KMS-11 (cell line): ENCODE data around the gene VAPB.

ENCODE experiments used
- H2AFZ ChIP-seq: fragments of 200-600 bp; sonication (generic); 2 replicates; pipeline ENCODE4 v1.6.1; 2016; ENCODE audit warnings: antibody characterized with exemption, mixed run types, low read depth
- H3K27ac ChIP-seq: fragments of 200-600 bp; sonication (generic); 2 replicates; pipeline ENCODE4 v1.6.1; 2016; ENCODE audit warnings: mild to moderate bottlenecking, mixed run types
- H3K27me3 ChIP-seq: fragments of 200-600 bp; sonication (generic); 2 replicates; pipeline ENCODE4 v1.6.1; 2017; ENCODE audit warnings: mild to moderate bottlenecking, low read depth, mixed run types, moderate library complexity; ENCODE audit not compliant: insufficient read depth
- H3K36me3 ChIP-seq: fragments of 200-600 bp; sonication (generic); 2 replicates; pipeline ENCODE4 v1.6.1; 2017; ENCODE audit warnings: mild to moderate bottlenecking, mixed run types; ENCODE audit not compliant: insufficient read depth
- H3K4me1 ChIP-seq: fragments of 200-600 bp; sonication (generic); 2 replicates; pipeline ENCODE4 v1.6.1; 2016; ENCODE audit warnings: mild to moderate bottlenecking, low read depth, mixed run types; ENCODE audit not compliant: poor library complexity, severe bottlenecking
- H3K4me2 ChIP-seq: fragments of 200-600 bp; sonication (generic); 2 replicates; pipeline ENCODE4 v1.7.0; 2016; ENCODE audit warnings: mild to moderate bottlenecking, mixed run types
- H3K4me3 ChIP-seq: fragments of 200-600 bp; sonication (generic); IDR thresholded peaks from 2 replicates; pipeline ENCODE4 v1.6.1; 2017; ENCODE audit warnings: low read depth, low read length, mixed read lengths; ENCODE audit not compliant: insufficient read depth
- H3K79me2 ChIP-seq: fragments of 200-600 bp; sonication (generic); 2 replicates; pipeline ENCODE4 v1.6.1; 2016; ENCODE audit warnings: low read depth, mixed run types; ENCODE audit not compliant: insufficient read depth
- H3K9ac ChIP-seq: fragments of 200-600 bp; sonication (generic); 2 replicates; pipeline ENCODE4 v1.6.1; 2016; ENCODE audit warnings: mild to moderate bottlenecking, mixed run types
- H4K20me1 ChIP-seq: fragments of 200-600 bp; sonication (generic); 2 replicates; pipeline ENCODE4 v1.6.1; 2016; ENCODE audit warnings: mild to moderate bottlenecking, mixed run types; ENCODE audit not compliant: insufficient read depth
- CTCF ChIP-seq: fragments of 200-600 bp; sonication (generic); conservative IDR thresholded peaks from 2 replicates; pipeline ENCODE4 v1.6.1; 2017; ENCODE audit warnings: low read depth, mild to moderate bottlenecking, antibody characterized with exemption, low read length, moderate library complexity, mixed read lengths

The VAPB gene

GRCh38 chr20:58359441-58359840 is 29.6 kb upstream of the VAPB start:
- Histone ChIP-seq H3K79me2 (no peaks in the 10 kb centered on the region), H2AFZ (no peak overlapping the region), H3K4me1 (no peaks in the 10 kb centered on the region), H4K20me1 (no peaks in the 10 kb centered on the region), H3K27me3 (no peaks in the 10 kb centered on the region; the same call in 1 of the 2 replicates), H3K9ac (no peak overlapping the region), H3K36me3 (no peaks in the 10 kb centered on the region), H3K4me3 (no peak overlapping the region), H3K4me2 (no peak overlapping the region), H3K27ac (no peak overlapping the region)
- TF ChIP-seq CTCF, result no peak

- no peak overlapping the region for H3K27ac ChIP-seq
- no peaks in the 10 kb centered on the region for H3K79me2 ChIP-seq
- H4K20me1 ChIP-seq, result no peaks in the 10 kb centered on the region
- no peaks in the 10 kb centered on the region for H3K4me1 ChIP-seq
- H3K36me3 ChIP-seq, result no peaks in the 10 kb centered on the region
- no peak overlapping the region for H3K4me3 ChIP-seq
- no peak overlapping the region for H3K4me2 ChIP-seq
- no peak overlapping the region for H2AFZ ChIP-seq
- H3K9ac ChIP-seq, result no peak overlapping the region
- no peaks in the 10 kb centered on the region; the same call in 1 of the 2 replicates for H3K27me3 ChIP-seq
- TF ChIP-seq CTCF, result no peak
These were observed 28.1 kb upstream of the VAPB start for GRCh38 chr20:58360936-58361335.

- Histone ChIP-seq H2AFZ (no peak overlapping the region), H3K36me3 (no peaks in the 10 kb centered on the region), H3K9ac (no peak overlapping the region), H3K4me3 (no peak overlapping the region), H4K20me1 (no peaks in the 10 kb centered on the region), H3K27me3 (no peaks in the 10 kb centered on the region; the same call in 1 of the 2 replicates), H3K79me2 (no peaks in the 10 kb centered on the region), H3K4me2 (no peak overlapping the region), H3K4me1 (no peaks in the 10 kb centered on the region), H3K27ac (no peak overlapping the region)
- TF ChIP-seq CTCF, result no peak
These were observed 27.4 kb upstream of the VAPB start for GRCh38 chr20:58361481-58362205.

GRCh38 chr20:58362206-58362516 is 26.9 kb upstream of the VAPB start:
- H3K4me3 ChIP-seq, result no peak overlapping the region
- no peak overlapping the region for H3K27ac ChIP-seq
- H2AFZ ChIP-seq, result no peak overlapping the region
- TF ChIP-seq CTCF, result no peak
- H3K79me2 ChIP-seq, result no peaks in the 10 kb centered on the region
- no peaks in the 10 kb centered on the region; the same call in 1 of the 2 replicates for H3K27me3 ChIP-seq
- H3K36me3 ChIP-seq, result no peaks in the 10 kb centered on the region
- H3K4me2 ChIP-seq, result no peak overlapping the region
- H4K20me1 ChIP-seq, result no peaks in the 10 kb centered on the region
- H3K9ac ChIP-seq, result no peak overlapping the region
- H3K4me1 ChIP-seq, result no peaks in the 10 kb centered on the region
